ENCODE data around the gene FXYD6. TPM values are rescaled to one million over a fixed set of nuclear protein-coding genes. Genes with fewer than 3 reads are reported as not detected.

FXYD6 gene
- total and polyA plus RNA-seq, 11 donors = 24.6 to 54.0 (median 39.5) TPM

DNA sequence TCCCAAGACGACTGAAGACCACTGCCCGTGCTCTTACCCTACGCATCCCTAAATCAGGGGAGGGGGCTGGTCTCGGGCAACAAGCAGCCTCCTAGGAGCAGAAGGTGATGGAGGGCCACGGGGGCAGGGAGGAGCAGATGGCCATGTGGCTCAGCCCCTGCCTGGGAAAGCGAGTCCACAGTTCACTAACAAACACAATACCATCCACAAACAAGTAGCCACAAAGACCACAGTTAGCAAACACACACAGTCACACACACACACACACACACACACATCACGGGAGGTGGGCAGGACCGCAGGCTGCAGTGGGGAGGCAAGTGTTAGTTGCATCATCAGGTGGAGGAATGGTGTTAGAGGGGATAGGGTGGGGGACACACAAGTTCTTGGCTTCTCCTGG is 38.7 kb downstream of the FXYD6 start:
- WGBS, 4 donors = 81 to 91% (median 85%) methylated on average over 8 of the region's 8 CpGs
- Histone ChIP-seq H3K27me3 (no peaks in the 10 kb centered on the region), H3K27ac (no peak overlapping the region), H3K4me3 (no peak overlapping the region), H3K36me3 (peaks cover 0 to 50% (median 23%) of the 10 kb centered on the region in 9 donors), H3K4me1 (peaks cover 0 to 21% (median 7%) of the 10 kb centered on the region in 12 donors), H3K9me3 (no peaks in the 10 kb centered on the region)
- TF ChIP-seq POLR2A (IDR thresholded peaks at IDR 0.05) = no peak
- TF ChIP-seq, protein P1, sequence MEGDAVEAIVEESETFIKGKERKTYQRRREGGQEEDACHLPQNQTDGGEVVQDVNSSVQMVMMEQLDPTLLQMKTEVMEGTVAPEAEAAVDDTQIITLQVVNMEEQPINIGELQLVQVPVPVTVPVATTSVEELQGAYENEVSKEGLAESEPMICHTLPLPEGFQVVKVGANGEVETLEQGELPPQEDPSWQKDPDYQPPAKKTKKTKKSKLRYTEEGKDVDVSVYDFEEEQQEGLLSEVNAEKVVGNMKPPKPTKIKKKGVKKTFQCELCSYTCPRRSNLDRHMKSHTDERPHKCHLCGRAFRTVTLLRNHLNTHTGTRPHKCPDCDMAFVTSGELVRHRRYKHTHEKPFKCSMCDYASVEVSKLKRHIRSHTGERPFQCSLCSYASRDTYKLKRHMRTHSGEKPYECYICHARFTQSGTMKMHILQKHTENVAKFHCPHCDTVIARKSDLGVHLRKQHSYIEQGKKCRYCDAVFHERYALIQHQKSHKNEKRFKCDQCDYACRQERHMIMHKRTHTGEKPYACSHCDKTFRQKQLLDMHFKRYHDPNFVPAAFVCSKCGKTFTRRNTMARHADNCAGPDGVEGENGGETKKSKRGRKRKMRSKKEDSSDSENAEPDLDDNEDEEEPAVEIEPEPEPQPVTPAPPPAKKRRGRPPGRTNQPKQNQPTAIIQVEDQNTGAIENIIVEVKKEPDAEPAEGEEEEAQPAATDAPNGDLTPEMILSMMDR (IDR thresholded peaks at IDR 0.05) = no peak
- ATAC-seq (no peak), DNase-seq (peak in 3 of 5 donors; percentile 5 to 15 (median 13))
- intact Hi-C loops (cut with DNase I) = no loop called here

GRCh38 chr11:117837070-117837776 is 39.2 kb downstream of the FXYD6 start:
- Histone ChIP-seq H3K4me3 (peak overlapping the region in 3 of 12 donors; percentile 7 to 26 (median 17)), H3K9me3 (no peaks in the 10 kb centered on the region), H3K27me3 (no peaks in the 10 kb centered on the region), H3K36me3 (peaks cover 0 to 49% (median 23%) of the 10 kb centered on the region in 9 donors), H3K27ac (no peak overlapping the region), H3K4me1 (peaks cover 0 to 15% (median 5%) of the 10 kb centered on the region in 12 donors)
- TF ChIP-seq, protein P1 (IDR thresholded peaks at IDR 0.05) = no peak
- no peak for TF ChIP-seq POLR2A (IDR thresholded peaks at IDR 0.05)
- ATAC-seq (no peak), DNase-seq (peak in 3 of 5 donors; percentile 15 to 27 (median 15))
- 70 to 80% (median 76%) methylated on average over 15 to 18 of the region's 18 CpGs for WGBS, 4 donors
- intact Hi-C loops (cut with DNase I) = no loop called here

DNA sequence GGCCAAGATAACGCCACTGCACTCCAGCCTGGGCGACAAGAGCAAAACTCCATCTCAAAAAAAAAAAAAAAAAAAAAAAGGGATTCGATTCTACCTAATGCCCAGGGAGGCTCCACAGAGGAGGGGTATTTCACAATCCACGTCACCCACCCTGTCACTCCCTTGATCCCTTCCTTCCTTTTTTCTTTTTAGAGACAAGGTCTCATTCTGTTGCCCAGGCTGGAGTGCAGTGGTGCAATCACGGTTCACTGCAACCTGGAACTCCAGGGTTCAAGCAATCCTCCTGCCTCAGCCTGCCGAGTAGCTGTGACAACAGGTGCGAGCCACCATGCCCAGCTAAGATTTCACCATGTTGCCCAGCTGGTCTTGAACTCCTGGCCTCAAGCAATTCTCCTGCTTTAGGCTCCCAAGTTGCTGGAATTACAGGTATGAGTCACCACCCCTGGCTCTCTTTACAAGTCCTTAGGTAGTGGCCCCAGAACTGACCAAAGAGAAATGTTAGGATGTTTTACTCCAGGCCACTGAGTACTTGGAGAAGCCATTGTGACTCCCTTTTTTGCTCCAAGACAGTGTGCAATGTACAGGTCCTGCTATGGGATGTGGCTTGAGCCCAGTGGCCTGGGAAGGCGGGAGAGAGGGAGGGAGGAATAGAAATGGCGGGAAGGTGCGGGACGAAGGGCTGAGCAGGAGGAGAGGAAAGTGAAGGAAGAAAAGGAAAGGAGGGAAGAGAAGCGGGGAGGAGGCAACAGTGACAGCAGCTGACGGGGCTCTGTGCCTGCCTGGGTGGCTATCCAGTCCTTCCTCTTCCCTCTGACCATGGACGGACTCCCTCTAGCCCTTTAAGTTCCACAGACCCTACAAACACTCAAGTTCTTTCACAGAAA is 40.1 kb downstream of the FXYD6 start:
- Histone ChIP-seq H3K4me3 (peak overlapping the region in 2 of 12 donors; percentile 17 to 26), H3K36me3 (peaks cover 0 to 40% (median 23%) of the 10 kb centered on the region in 9 donors)
- intact Hi-C loops (cut with DNase I) = no loop called here

GRCh38 chr11:117835576-117835975 is 40.9 kb downstream of the FXYD6 start:
- WGBS, 4 donors = 93 to 97% (median 96%) methylated on average over 8 of the region's 8 CpGs
- H3K9me3 ChIP-seq = no peaks in the 10 kb centered on the region
- intact Hi-C loops (cut with DNase I) = no loop called here
- ATAC-seq = no peak
- no peak overlapping the region for H3K27ac ChIP-seq
- no peak overlapping the region for H3K4me3 ChIP-seq
- no peaks in the 10 kb centered on the region for H3K27me3 ChIP-seq
- DNase-seq = peak in 1 of 5 donors; percentile 7
- H3K36me3 ChIP-seq = peaks cover 0 to 35% (median 23%) of the 10 kb centered on the region in 9 donors
- H3K4me1 ChIP-seq = peaks cover 0 to 22% (median 12%) of the 10 kb centered on the region in 12 donors
- TF ChIP-seq POLR2A (IDR thresholded peaks at IDR 0.05) = no peak
- TF ChIP-seq, protein P1 (IDR thresholded peaks at IDR 0.05) = no peak

More for the DNA sequence above, 40.1 kb downstream of the FXYD6 start:
- no peak overlapping the region for H3K27ac ChIP-seq
- no peaks in the 10 kb centered on the region for H3K9me3 ChIP-seq
- WGBS, 4 donors = 85 to 91% (median 89%) methylated on average over 14 of the region's 14 CpGs
- peaks cover 0 to 15% (median 6%) of the 10 kb centered on the region in 12 donors for H3K4me1 ChIP-seq
- TF ChIP-seq POLR2A (IDR thresholded peaks at IDR 0.05) = no peak
- peak in 2 of 5 donors; percentile 5 to 24 for DNase-seq
- ATAC-seq = no peak
- no peaks in the 10 kb centered on the region for H3K27me3 ChIP-seq
